ENCODE measurements around the gene PKP3. TPM values are rescaled to one million over a fixed set of nuclear protein-coding genes. Genes with fewer than 3 reads are reported as not detected.
"Not testable (repeated sequence)": the region's sequence is repeated elsewhere in the genome, so short reads cannot be mapped to it uniquely, and the experiment has no call there.

PKP3 gene
- polyA plus RNA-seq, 1 donor (not counting 4 experiments of a cell fraction or from before 2014, with no cell fraction given): 125 TPM

GRCh38 chr11:422249-422656 is 28.2 kb downstream of the PKP3 start:
- dilution Hi-C loops (cut with MboI; ENCODE audit: extremely low pct_ligation_motif_present, low sequenced_read_pairs): no loop called here
- Histone ChIP-seq H3K36me3 (ENCODE audit: control insufficient read depth in 2 of 2, extremely low read depth in 1 of 2, insufficient read depth in 2 of 2, low read length in 2 of 2) (peaks cover 0 to 6% of the 10 kb centered on the region in 2 experiments), H3K4me2 (ENCODE audit: control insufficient read depth, extremely low read depth, insufficient read depth, low read depth, low read length) (no peak overlapping the region), H3K9me1 (ENCODE audit: control insufficient read depth, extremely low read depth, insufficient read depth, low read length) (no peaks in the 10 kb centered on the region), H4K20me1 (ENCODE audit: control insufficient read depth, extremely low read depth, insufficient read depth, low read length) (no peaks in the 10 kb centered on the region), H3K4me1 (ENCODE audit: control insufficient read depth, extremely low read depth, insufficient read depth, low read length) (peaks cover 2% of the 10 kb centered on the region), H3K27ac (ENCODE audit: control insufficient read depth, insufficient read depth, low read length) (no peak overlapping the region), H3K27me3 (ENCODE audit: control insufficient read depth, extremely low read depth, insufficient read depth, low read length) (no peaks in the 10 kb centered on the region), H3K79me2 (ENCODE audit: control insufficient read depth, insufficient read depth, low read length) (no peaks in the 10 kb centered on the region), H3K9ac (ENCODE audit: control insufficient read depth, extremely low read depth, insufficient read depth, low read length) (no peak overlapping the region), H2AFZ (ENCODE audit: control insufficient read depth, low read length) (no peak overlapping the region), H3K4me3 (ENCODE audit: control insufficient read depth in 2 of 3, extremely low read depth in 1 of 3, insufficient read depth in 2 of 3, low read depth in 1 of 3, low read length in 3 of 3) (no peak overlapping the region), H3K9me3 (ENCODE audit: control insufficient read depth, low read depth, low read length) (no peaks in the 10 kb centered on the region)
- FAIRE-seq (no peak), DNase-seq (ENCODE audit: low read depth, low spot score) (no peak)
- TF ChIP-seq, protein P1, sequence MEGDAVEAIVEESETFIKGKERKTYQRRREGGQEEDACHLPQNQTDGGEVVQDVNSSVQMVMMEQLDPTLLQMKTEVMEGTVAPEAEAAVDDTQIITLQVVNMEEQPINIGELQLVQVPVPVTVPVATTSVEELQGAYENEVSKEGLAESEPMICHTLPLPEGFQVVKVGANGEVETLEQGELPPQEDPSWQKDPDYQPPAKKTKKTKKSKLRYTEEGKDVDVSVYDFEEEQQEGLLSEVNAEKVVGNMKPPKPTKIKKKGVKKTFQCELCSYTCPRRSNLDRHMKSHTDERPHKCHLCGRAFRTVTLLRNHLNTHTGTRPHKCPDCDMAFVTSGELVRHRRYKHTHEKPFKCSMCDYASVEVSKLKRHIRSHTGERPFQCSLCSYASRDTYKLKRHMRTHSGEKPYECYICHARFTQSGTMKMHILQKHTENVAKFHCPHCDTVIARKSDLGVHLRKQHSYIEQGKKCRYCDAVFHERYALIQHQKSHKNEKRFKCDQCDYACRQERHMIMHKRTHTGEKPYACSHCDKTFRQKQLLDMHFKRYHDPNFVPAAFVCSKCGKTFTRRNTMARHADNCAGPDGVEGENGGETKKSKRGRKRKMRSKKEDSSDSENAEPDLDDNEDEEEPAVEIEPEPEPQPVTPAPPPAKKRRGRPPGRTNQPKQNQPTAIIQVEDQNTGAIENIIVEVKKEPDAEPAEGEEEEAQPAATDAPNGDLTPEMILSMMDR (optimal IDR thresholded peaks at IDR 0.05 in 1 of 3, IDR thresholded peaks at IDR 0.05 in 1 of 3, conservative IDR thresholded peaks at IDR 0.05 in 1 of 3; ENCODE audit: extremely low read depth in 1 of 3, insufficient read depth in 2 of 3, low read length in 3 of 3): no peak
- no peak for TF ChIP-seq EZH2 (IDR thresholded peaks at IDR 0.05; ENCODE audit: low read length)

- no peak for FAIRE-seq
- Histone ChIP-seq H3K4me2 (ENCODE audit: control insufficient read depth, extremely low read depth, insufficient read depth, low read depth, low read length) (no peak overlapping the region), H3K36me3 (ENCODE audit: control insufficient read depth in 2 of 2, extremely low read depth in 1 of 2, insufficient read depth in 2 of 2, low read length in 2 of 2) (peaks cover 0 to 7% of the 10 kb centered on the region in 2 experiments), H3K9ac (ENCODE audit: control insufficient read depth, extremely low read depth, insufficient read depth, low read length) (no peak overlapping the region), H4K20me1 (ENCODE audit: control insufficient read depth, extremely low read depth, insufficient read depth, low read length) (no peaks in the 10 kb centered on the region), H3K9me1 (ENCODE audit: control insufficient read depth, extremely low read depth, insufficient read depth, low read length) (no peaks in the 10 kb centered on the region), H3K79me2 (ENCODE audit: control insufficient read depth, insufficient read depth, low read length) (no peaks in the 10 kb centered on the region), H2AFZ (ENCODE audit: control insufficient read depth, low read length) (no peak overlapping the region), H3K27me3 (ENCODE audit: control insufficient read depth, extremely low read depth, insufficient read depth, low read length) (no peaks in the 10 kb centered on the region), H3K9me3 (ENCODE audit: control insufficient read depth, low read depth, low read length) (no peaks in the 10 kb centered on the region), H3K4me1 (ENCODE audit: control insufficient read depth, extremely low read depth, insufficient read depth, low read length) (no peaks in the 10 kb centered on the region), H3K4me3 (ENCODE audit: control insufficient read depth in 2 of 3, extremely low read depth in 1 of 3, insufficient read depth in 2 of 3, low read depth in 1 of 3, low read length in 3 of 3) (no peak overlapping the region), H3K27ac (ENCODE audit: control insufficient read depth, insufficient read depth, low read length) (no peak overlapping the region)
- DNase-seq (ENCODE audit: low read depth, low spot score): no peak
- TF ChIP-seq EZH2 (IDR thresholded peaks at IDR 0.05; ENCODE audit: low read length): no peak
- TF ChIP-seq, protein P1 (optimal IDR thresholded peaks at IDR 0.05 in 1 of 3, IDR thresholded peaks at IDR 0.05 in 1 of 3, conservative IDR thresholded peaks at IDR 0.05 in 1 of 3; ENCODE audit: extremely low read depth in 1 of 3, insufficient read depth in 2 of 3, low read length in 3 of 3): no peak
- dilution Hi-C loops (cut with MboI; ENCODE audit: extremely low pct_ligation_motif_present, low sequenced_read_pairs): no loop called here
Observed at GRCh38 chr11:424232-424631, 30.2 kb downstream of the PKP3 start.

DNA sequence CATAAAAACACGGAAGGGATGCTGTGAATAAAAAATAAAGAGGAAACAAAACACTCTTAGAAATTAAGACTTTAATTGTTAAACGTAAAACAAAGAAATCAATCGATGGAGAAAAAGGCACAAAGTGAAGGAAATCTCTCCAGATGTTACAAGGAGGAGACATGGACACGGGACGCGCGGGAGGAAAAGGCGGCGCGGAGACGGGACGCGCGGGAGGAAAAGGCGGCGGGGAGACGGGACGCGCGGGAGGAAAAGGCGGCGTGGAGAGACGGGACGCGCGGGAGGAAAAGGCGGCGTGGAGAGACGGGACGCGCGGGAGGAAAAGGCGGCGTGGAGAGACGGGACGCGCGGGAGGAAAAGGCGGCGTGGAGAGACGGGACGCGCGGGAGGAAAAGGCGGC is 30.8 kb downstream of the PKP3 start:
- H3K4me3 ChIP-seq (ENCODE audit: control insufficient read depth in 2 of 3, extremely low read depth in 1 of 3, insufficient read depth in 2 of 3, low read depth in 1 of 3, low read length in 3 of 3); H3K36me3 ChIP-seq (ENCODE audit: control insufficient read depth in 2 of 2, extremely low read depth in 1 of 2, insufficient read depth in 2 of 2, low read length in 2 of 2); H3K9me1 ChIP-seq (ENCODE audit: control insufficient read depth, extremely low read depth, insufficient read depth, low read length); H3K4me2 ChIP-seq (ENCODE audit: control insufficient read depth, extremely low read depth, insufficient read depth, low read depth, low read length); DNase-seq (ENCODE audit: low read depth, low spot score); H3K4me1 ChIP-seq (ENCODE audit: control insufficient read depth, extremely low read depth, insufficient read depth, low read length); dilution Hi-C loops (cut with MboI; ENCODE audit: extremely low pct_ligation_motif_present, low sequenced_read_pairs); H2AFZ ChIP-seq (ENCODE audit: control insufficient read depth, low read length); H3K79me2 ChIP-seq (ENCODE audit: control insufficient read depth, insufficient read depth, low read length); FAIRE-seq; H3K9me3 ChIP-seq (ENCODE audit: control insufficient read depth, low read depth, low read length); H3K27me3 ChIP-seq (ENCODE audit: control insufficient read depth, extremely low read depth, insufficient read depth, low read length); H4K20me1 ChIP-seq (ENCODE audit: control insufficient read depth, extremely low read depth, insufficient read depth, low read length); H3K27ac ChIP-seq (ENCODE audit: control insufficient read depth, insufficient read depth, low read length); H3K9ac ChIP-seq (ENCODE audit: control insufficient read depth, extremely low read depth, insufficient read depth, low read length): not testable (repeated sequence)
